Astrocyte (in vitro differentiated cells and primary cell): ENCODE data around the gene PFDN1.

Source experiments
- CTCF ChIP-seq: IDR thresholded peaks from 2 replicates; pipeline ENCODE4 v1.5.1; 2011; ENCODE audit warnings: low read depth, mild to moderate bottlenecking, inconsistent platforms, low read length, moderate library complexity; ENCODE audit not compliant: insufficient read depth
- EZH2 ChIP-seq: IDR thresholded peaks from 2 replicates; pipeline ENCODE4 v1.6.1; 2012; ENCODE audit warnings: mild to moderate bottlenecking, low read length, inconsistent platforms; ENCODE audit not compliant: insufficient read depth

- no peak for TF ChIP-seq CTCF
- TF ChIP-seq EZH2 = no peak
Observed at GRCh38 chr5:140250386-140250785, 52.5 kb downstream of the PFDN1 start.
